Measurements from ENCODE around the gene GADL1.

GADL1 gene

DNA sequence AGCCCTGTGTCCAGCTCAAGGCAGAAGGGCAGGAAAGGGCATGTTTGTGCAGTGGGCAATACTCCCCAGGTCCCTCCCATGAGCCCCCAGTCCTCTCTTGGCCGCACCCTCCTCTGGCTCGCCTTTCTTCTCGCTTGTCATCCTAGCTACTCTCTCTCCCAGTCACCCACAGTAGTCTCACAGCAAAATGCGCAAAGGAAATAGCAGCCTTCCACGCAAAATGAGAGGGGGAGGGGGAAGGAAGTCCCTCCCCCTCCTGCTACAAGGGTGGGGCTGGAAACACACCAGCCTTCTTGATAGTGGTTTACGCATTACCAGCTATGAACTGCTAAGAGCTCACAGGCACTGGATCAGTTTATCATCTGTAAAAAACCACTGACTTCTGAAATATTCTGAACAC, 83.8 kb downstream of the GADL1 start (continued):
- TF ChIP-seq, protein P1, sequence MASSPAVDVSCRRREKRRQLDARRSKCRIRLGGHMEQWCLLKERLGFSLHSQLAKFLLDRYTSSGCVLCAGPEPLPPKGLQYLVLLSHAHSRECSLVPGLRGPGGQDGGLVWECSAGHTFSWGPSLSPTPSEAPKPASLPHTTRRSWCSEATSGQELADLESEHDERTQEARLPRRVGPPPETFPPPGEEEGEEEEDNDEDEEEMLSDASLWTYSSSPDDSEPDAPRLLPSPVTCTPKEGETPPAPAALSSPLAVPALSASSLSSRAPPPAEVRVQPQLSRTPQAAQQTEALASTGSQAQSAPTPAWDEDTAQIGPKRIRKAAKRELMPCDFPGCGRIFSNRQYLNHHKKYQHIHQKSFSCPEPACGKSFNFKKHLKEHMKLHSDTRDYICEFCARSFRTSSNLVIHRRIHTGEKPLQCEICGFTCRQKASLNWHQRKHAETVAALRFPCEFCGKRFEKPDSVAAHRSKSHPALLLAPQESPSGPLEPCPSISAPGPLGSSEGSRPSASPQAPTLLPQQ (tag by site-specific recombination; IDR thresholded peaks at IDR 0.05), result no peak
- TF ChIP-seq ZNF184 (tag by site-specific recombination; IDR thresholded peaks at IDR 0.05), result no peak
- no peak for TF ChIP-seq KLF9 (tag by site-specific recombination; IDR thresholded peaks at IDR 0.05; ENCODE audit: low read depth)

DNA sequence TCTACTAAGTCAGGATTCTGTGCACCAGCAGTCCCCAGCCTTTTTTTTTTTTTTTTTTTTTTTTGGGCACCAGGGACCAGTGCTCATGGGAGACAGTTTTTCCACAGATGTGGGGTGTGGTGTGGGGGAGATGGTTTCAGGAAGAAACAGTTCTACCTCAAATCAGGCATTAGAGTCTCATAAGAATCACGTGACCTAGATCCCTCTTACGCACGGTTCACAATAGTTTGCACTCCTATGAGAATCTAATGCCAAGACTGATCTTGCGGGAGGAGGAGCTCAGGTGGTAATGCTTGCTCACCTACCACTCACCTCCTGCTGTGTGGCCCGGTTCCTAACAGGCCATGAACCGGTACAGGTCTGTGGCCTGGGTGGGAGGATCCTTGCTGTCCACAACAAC, 88.8 kb downstream of the GADL1 start:
- Histone ChIP-seq H3K4me1 (ENCODE audit: control insufficient read depth, insufficient read depth, low read length) (no peaks in the 10 kb centered on the region), H3K4me3 (ENCODE audit: low read depth, low read length) (no peak overlapping the region), H3K27ac (ENCODE audit: extremely low read depth, low read depth, low read length) (no peak overlapping the region), H3K36me3 (ENCODE audit: control insufficient read depth in 2 of 2, insufficient read depth in 1 of 2, low read length in 2 of 2) (no peaks in the 10 kb centered on the region), H3K9me3 (ENCODE audit: control insufficient read depth, insufficient read depth, low read depth, low read length) (no peaks in the 10 kb centered on the region)
- ChIA-PET CTCF (no interaction called here), POLR2A (no interaction called here)
- TF ChIP-seq ZNF248 (tag by site-specific recombination; IDR thresholded peaks at IDR 0.05) (no peak), YY1 (tag by site-specific recombination; IDR thresholded peaks at IDR 0.05) (no peak), ZNF341 (tag by site-specific recombination; IDR thresholded peaks at IDR 0.05; ENCODE audit: low read depth) (no peak), ZNF24 (tag by site-specific recombination; IDR thresholded peaks at IDR 0.05) (no peak)
- TF ChIP-seq, protein P2, sequence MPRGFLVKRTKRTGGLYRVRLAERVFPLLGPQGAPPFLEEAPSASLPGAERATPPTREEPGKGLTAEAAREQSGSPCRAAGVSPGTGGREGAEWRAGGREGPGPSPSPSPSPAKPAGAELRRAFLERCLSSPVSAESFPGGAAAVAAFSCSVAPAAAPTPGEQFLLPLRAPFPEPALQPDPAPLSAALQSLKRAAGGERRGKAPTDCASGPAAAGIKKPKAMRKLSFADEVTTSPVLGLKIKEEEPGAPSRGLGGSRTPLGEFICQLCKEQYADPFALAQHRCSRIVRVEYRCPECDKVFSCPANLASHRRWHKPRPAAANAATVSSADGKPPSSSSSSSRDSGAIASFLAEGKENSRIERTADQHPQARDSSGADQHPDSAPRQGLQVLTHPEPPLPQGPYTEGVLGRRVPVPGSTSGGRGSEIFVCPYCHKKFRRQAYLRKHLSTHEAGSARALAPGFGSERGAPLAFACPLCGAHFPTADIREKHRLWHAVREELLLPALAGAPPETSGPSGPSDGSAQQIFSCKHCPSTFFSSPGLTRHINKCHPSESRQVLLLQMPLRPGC (tag by site-specific recombination; IDR thresholded peaks at IDR 0.05), result no peak

DNA sequence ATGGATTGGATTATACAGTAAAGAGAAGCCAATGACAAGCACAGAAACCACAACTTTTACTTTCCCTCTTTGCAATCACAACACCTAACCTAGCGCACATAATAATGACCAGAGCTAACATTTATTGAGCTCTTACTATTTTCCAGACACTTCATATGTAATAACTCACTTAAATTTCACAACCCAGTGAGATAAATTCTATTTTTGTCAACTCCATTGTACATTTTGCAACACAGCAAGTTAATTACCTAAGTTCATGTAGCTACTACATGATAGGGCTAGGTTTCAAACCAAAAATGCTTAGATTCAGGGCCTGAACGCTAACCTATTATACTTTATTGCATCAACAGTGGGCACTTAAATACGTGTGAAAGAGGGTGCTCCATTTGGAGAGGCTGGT, 89.5 kb downstream of the GADL1 start:
- CTCF ChIA-PET, result no interaction called here
- TF ChIP-seq ZNF830 (tag by site-specific recombination; IDR thresholded peaks at IDR 0.05; ENCODE audit: low read depth) (no peak), ZNF19 (tag by site-specific recombination; IDR thresholded peaks at IDR 0.05; ENCODE audit: low read depth) (no peak), SP7 (tag by site-specific recombination; IDR thresholded peaks at IDR 0.05) (no peak), ZFP41 (tag by site-specific recombination; IDR thresholded peaks at IDR 0.05; ENCODE audit: borderline replicate concordance) (no peak), GLIS1 (tag by site-specific recombination; IDR thresholded peaks at IDR 0.05) (no peak)
- TF ChIP-seq, protein P3, sequence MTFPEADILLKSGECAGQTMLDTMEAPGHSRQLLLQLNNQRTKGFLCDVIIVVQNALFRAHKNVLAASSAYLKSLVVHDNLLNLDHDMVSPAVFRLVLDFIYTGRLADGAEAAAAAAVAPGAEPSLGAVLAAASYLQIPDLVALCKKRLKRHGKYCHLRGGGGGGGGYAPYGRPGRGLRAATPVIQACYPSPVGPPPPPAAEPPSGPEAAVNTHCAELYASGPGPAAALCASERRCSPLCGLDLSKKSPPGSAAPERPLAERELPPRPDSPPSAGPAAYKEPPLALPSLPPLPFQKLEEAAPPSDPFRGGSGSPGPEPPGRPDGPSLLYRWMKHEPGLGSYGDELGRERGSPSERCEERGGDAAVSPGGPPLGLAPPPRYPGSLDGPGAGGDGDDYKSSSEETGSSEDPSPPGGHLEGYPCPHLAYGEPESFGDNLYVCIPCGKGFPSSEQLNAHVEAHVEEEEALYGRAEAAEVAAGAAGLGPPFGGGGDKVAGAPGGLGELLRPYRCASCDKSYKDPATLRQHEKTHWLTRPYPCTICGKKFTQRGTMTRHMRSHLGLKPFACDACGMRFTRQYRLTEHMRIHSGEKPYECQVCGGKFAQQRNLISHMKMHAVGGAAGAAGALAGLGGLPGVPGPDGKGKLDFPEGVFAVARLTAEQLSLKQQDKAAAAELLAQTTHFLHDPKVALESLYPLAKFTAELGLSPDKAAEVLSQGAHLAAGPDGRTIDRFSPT (tag by site-specific recombination; IDR thresholded peaks at IDR 0.05), result no peak
- H3K27ac ChIP-seq (ENCODE audit: extremely low read depth, low read depth, low read length), result no peak overlapping the region
- H3K9me3 ChIP-seq (ENCODE audit: control insufficient read depth, insufficient read depth, low read depth, low read length), result no peaks in the 10 kb centered on the region
- POLR2A ChIA-PET, result no interaction called here
- H3K36me3 ChIP-seq (ENCODE audit: control insufficient read depth in 2 of 2, insufficient read depth in 1 of 2, low read length in 2 of 2), result no peaks in the 10 kb centered on the region
- H3K4me1 ChIP-seq (ENCODE audit: control insufficient read depth, insufficient read depth, low read length), result no peaks in the 10 kb centered on the region
- no peak overlapping the region for H3K4me3 ChIP-seq (ENCODE audit: low read depth, low read length)

DNA sequence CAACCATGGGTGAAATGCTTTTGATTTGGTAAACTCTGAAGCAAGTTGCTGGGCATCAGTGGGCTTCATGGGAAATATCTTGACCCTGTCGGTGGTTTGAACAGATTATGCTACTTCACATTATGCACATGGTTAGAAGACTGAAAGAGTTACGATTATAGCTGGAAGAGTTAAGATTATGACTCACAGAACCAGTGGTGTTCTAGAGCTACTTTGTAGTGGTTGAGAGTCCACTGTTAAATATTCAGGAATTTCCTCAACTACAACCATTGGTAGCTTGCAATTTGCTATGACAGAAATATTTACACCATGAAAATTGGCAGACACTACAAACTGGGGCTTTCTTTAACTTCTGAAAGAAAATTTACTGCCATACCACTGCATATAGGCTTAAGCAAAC, 99.3 kb downstream of the GADL1 start:
- POLR2A ChIA-PET, result no interaction called here
- Histone ChIP-seq H3K36me3 (ENCODE audit: control insufficient read depth in 2 of 2, insufficient read depth in 1 of 2, low read length in 2 of 2) (no peaks in the 10 kb centered on the region), H3K4me1 (ENCODE audit: control insufficient read depth, insufficient read depth, low read length) (no peaks in the 10 kb centered on the region), H3K4me3 (ENCODE audit: low read depth, low read length) (no peak overlapping the region), H3K9me3 (ENCODE audit: control insufficient read depth, insufficient read depth, low read depth, low read length) (no peaks in the 10 kb centered on the region), H3K27ac (ENCODE audit: extremely low read depth, low read depth, low read length) (no peak overlapping the region)
- CTCF ChIA-PET, result interaction anchor here (0.6 kb wide), 2 partner anchors 22 to 833 kb away, joined by 3 to 4 read pairs; no protein-coding TSS in a partner anchor
- TF ChIP-seq ZNF174 (tag by site-specific recombination; IDR thresholded peaks at IDR 0.05), result no peak
- TF ChIP-seq FEZF1 (tag by site-specific recombination; IDR thresholded peaks at IDR 0.05), result no peak
- TF ChIP-seq ZNF654 (tag by site-specific recombination; IDR thresholded peaks at IDR 0.05; ENCODE audit: low read depth), result no peak
- TF ChIP-seq ZNF558 (tag by site-specific recombination; IDR thresholded peaks at IDR 0.05), result no peak
